Measurements from ENCODE around the gene ZSCAN4.

DNA sequence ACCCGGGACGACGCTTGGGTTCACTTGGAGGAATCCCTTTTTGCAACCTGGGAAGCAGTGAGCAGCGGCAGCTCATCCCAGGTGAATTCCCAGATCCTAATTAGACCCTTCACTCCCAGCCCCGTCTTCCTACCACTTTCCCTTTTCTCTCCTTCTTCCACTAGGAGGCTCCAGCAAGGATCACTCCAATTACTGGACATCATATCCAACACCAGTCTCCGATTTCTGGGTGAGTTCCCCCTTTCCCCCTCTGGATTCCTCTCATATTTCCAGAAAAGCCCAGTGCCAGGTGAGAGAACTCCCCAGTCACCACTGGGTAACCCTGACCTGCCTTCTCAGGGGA, 17.1 kb upstream of the ZSCAN4 start:
- no peak for TF ChIP-seq EP300 (conservative IDR thresholded peaks at IDR 0.05; ENCODE audit: poor library complexity, severe bottlenecking)
- no peak for TF ChIP-seq EZH2 (IDR thresholded peaks at IDR 0.05; ENCODE audit: borderline replicate concordance, insufficient read depth, low read length, poor library complexity, severe bottlenecking)
- no peak for TF ChIP-seq CTCF (IDR thresholded peaks at IDR 0.05; ENCODE audit: poor library complexity, severe bottlenecking)
- TF ChIP-seq TAF1 (IDR thresholded peaks at IDR 0.05; ENCODE audit: low read depth) = no peak
- TF ChIP-seq RAD21 (conservative IDR thresholded peaks at IDR 0.05) = no peak
- no peak for TF ChIP-seq SMC3 (conservative IDR thresholded peaks at IDR 0.05; ENCODE audit: poor library complexity)
